ENCODE measurements around the gene PTPRT. TPM values are rescaled to one million over a fixed set of nuclear protein-coding genes. Genes with fewer than 3 reads are reported as not detected.

PTPRT gene
- total RNA-seq, 1 experiment from 2014 or later, result 0.13 TPM

DNA sequence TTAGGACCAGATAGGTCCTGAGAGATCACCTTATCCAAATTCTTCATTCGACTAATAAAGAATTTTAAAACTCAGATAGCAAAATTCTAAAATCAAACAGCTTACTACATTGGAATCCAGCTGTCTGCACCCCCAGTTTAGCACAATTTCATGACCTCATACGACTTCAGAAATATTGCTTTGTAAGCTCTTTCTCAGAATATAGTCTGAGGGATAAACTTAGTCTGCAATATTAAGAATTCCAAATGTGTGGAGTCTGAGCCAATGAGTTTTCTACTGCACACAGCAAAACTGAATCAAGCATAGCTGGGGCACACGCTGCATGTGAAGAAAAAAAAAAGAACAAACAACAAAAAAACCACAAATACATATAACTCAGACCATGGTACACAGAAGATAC, 1029.9 kb downstream of the PTPRT start:
- Histone ChIP-seq H2BK120ac (ENCODE audit: low read depth, low read length, poor library complexity, severe bottlenecking) (no peak overlapping the region), H2BK5ac (ENCODE audit: insufficient read length, low read length) (no peak overlapping the region), H3K9me3 (ENCODE audit: control insufficient read depth, low read depth, low read length) (no peaks in the 10 kb centered on the region), H2AK5ac (ENCODE audit: insufficient read length, low read length) (no peak overlapping the region), H2BK15ac (ENCODE audit: low read depth, low read length) (no peak overlapping the region), H3K79me2 (ENCODE audit: insufficient read depth, low read length) (no peaks in the 10 kb centered on the region), H3K14ac (ENCODE audit: insufficient read depth, low read length) (no peak overlapping the region), H2BK20ac (ENCODE audit: low read depth, low read length, poor library complexity, severe bottlenecking) (no peak overlapping the region), H2AFZ (ENCODE audit: low read length) (no peak overlapping the region), H3T11ph (ENCODE audit: low read length) (no peak overlapping the region), H3K56ac (ENCODE audit: insufficient read length, low read depth, low read length) (no peak overlapping the region), H3K27me3 (ENCODE audit: insufficient read depth, low read length) (no peaks in the 10 kb centered on the region), H3K23ac (ENCODE audit: insufficient read length, low read depth, low read length) (no peak overlapping the region), H3K18ac (ENCODE audit: insufficient read length, low read depth, low read length) (no peak overlapping the region), H4K8ac (replicated peaks; ENCODE audit: insufficient read length, low read depth, low read length) (no peak overlapping the region), H3K27ac (ENCODE audit: insufficient read length, low read depth, low read length) (no peak overlapping the region), H4K20me1 (ENCODE audit: control insufficient read depth, insufficient read depth, insufficient read length) (no peaks in the 10 kb centered on the region), H3K4me2 (ENCODE audit: insufficient read depth, insufficient read length, low read length) (no peak overlapping the region), H4K91ac (ENCODE audit: insufficient read length, low read depth, low read length) (no peak overlapping the region), H3K79me1 (ENCODE audit: insufficient read depth, low read depth, low read length, poor library complexity, severe bottlenecking) (no peaks in the 10 kb centered on the region), H2BK12ac (ENCODE audit: insufficient read length, low read depth, low read length) (no peak overlapping the region), H3K4me1 (ENCODE audit: insufficient read depth, low read length) (no peaks in the 10 kb centered on the region; the same call in 1 of the 2 replicates), H3K4ac (ENCODE audit: low read depth, low read length) (no peak overlapping the region), H3K9ac (ENCODE audit: extremely low read depth, insufficient read length, low read length) (no peak overlapping the region), H4K5ac (ENCODE audit: insufficient read length, low read depth, low read length) (no peak overlapping the region), H3K23me2 (ENCODE audit: insufficient read length, low read depth, low read length, poor library complexity, severe bottlenecking) (no peaks in the 10 kb centered on the region)
- DNase-seq, result no peak
- no peak overlapping the region; a peak in 1 of 7 replicates for H3K27ac Mint-ChIP-seq
- H3K9me3 Mint-ChIP-seq, result no peaks in the 10 kb centered on the region; a peak in 1 of 5 replicates
- no peaks in the 10 kb centered on the region for H3K36me3 Mint-ChIP-seq (ENCODE audit: insufficient read depth in 1 of 3, low read depth in 3 of 3)
- H3K4me1 Mint-ChIP-seq, result peaks cover 15 to 19% of the 10 kb centered on the region in 2 experiments
- peaks cover 62% of the 10 kb centered on the region for H3K27me3 Mint-ChIP-seq (ENCODE audit: low read depth)
- H3K4me3 Mint-ChIP-seq, result no peak overlapping the region
- TF ChIP-seq, protein P1, sequence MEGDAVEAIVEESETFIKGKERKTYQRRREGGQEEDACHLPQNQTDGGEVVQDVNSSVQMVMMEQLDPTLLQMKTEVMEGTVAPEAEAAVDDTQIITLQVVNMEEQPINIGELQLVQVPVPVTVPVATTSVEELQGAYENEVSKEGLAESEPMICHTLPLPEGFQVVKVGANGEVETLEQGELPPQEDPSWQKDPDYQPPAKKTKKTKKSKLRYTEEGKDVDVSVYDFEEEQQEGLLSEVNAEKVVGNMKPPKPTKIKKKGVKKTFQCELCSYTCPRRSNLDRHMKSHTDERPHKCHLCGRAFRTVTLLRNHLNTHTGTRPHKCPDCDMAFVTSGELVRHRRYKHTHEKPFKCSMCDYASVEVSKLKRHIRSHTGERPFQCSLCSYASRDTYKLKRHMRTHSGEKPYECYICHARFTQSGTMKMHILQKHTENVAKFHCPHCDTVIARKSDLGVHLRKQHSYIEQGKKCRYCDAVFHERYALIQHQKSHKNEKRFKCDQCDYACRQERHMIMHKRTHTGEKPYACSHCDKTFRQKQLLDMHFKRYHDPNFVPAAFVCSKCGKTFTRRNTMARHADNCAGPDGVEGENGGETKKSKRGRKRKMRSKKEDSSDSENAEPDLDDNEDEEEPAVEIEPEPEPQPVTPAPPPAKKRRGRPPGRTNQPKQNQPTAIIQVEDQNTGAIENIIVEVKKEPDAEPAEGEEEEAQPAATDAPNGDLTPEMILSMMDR (conservative IDR thresholded peaks at IDR 0.05), result no peak
- WGBS (ENCODE audit: extremely low coverage, insufficient read length, low lambda C conversion rate), result no CpG with 5 or more reads among the region's 3 CpGs
